Ureter (tissue), 1 donor: ENCODE data around the gene ABHD4. TPM values are rescaled to one million over a fixed set of nuclear protein-coding genes. Genes with fewer than 3 reads are reported as not detected.
"Not testable (repeated sequence)": the region's sequence is repeated elsewhere in the genome, so short reads cannot be mapped to it uniquely, and the experiment has no call there.

Experiments
- DNase-seq: peaks from one replicate; pipeline ENCODE4 v3.0.0-alpha.2; 2020; ENCODE audit warnings: low spot score
- total RNA-seq: library from RNA; stranded (reverse); gene quantifications from one replicate; pipeline ENCODE4 v1.2.4, GENCODE V29; 2023
- donor health status: DM: yes; HTN: yes; CAD: no.

ABHD4 gene
- total RNA-seq, 1 donor from 2014 or later: 33.7 TPM

DNA sequence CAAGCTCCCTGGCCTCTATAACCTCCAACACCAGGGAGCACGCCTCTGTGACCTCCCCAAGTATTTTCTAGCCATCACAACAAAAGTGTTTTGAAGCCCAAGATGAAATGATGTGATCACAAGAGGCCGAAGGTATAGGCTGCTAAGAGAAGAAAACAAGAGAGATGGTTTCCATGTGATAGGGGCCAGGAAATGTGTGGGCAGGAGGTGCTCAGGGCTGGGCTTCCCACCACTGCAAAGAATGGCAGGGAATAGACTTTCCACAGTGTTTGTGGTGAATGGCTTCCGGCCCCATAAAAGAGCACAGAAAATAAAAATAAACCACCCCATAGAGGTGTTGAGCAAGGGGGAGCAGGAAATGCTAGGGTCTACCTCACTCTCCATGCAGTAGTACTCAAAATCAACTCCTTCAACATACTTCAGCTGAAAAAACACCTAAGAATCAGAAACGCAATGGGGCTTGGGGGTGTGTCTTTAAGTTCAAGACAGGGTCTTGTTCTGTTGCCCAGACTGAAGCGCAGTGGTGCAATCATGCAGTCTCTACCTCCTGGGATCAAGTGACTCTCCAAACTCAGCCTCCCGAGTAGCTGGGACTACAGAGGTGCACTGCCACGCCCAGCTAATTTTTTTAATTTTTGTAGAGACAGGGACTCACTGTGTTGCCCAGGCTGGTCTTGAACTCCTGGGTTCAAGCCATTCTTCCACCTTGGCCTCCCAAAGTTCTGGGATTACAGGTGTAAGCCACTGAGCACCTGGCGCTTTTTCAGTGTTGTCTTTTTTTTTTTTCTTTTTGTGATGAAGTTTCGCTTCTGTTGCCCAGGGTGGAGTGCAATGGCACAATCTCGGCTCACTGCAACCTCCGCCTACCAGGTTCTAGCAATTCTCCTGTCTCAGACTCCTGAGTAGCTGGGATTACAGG lies 36.2 kb upstream of the ABHD4 start:
- no peak for DNase-seq

GRCh38 chr14:22563987-22564386 lies 34.1 kb upstream of the ABHD4 start:
- DNase-seq: no peak

GRCh38 chr14:22564463-22564862 lies 33.6 kb upstream of the ABHD4 start:
- no peak for DNase-seq

DNA sequence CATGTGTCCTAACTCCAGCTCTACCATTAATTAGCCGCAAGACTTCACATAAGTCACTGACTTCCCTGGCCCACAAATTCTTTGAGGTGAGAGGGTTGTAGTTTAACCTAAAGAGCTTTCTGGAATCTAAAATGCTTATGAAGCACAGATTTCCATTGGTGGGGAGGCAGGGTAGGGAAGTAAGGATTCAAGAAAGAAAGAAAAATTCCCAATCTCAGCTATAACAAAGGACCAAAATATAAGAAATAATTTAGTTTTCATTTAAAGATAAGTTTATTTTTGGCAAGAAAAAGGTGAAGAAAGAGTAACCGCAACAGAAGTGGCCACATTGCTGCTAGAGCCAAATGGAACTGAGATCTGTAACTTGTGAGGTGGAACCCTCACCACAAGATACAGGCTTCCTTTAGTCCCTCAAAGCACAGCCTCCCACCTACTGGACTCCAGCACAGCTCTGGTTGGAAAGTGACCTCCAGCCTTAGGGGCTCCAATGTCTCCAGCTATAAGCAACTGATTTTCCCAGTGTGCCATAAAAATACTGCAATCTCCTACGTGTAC lies 32.6 kb upstream of the ABHD4 start:
- DNase-seq: no peak

GRCh38 chr14:22566266-22566665 lies 31.8 kb upstream of the ABHD4 start:
- not testable (repeated sequence) for DNase-seq

- no peak for DNase-seq
Observed at GRCh38 chr14:22566845-22567244, 31.3 kb upstream of the ABHD4 start.

DNA sequence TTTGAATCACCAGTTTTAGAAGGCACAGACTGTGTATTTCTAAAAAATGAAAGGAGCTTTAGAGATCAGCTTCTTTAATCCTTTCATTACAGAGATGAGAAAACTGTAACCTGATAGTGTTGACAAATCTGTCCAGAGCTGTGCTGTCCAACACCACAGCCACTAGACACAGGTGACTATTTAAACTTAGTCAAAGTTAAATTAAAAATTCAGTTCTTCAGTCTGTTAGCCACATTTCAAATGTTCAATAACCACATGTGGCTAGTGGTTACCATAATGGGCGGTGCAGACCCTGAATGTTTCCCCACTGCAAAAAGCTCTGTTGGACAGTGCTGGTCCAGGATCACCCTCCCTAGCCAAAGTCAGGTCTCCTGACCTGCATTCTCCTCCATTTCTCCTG lies 30.7 kb upstream of the ABHD4 start:
- DNase-seq: no peak

DNA sequence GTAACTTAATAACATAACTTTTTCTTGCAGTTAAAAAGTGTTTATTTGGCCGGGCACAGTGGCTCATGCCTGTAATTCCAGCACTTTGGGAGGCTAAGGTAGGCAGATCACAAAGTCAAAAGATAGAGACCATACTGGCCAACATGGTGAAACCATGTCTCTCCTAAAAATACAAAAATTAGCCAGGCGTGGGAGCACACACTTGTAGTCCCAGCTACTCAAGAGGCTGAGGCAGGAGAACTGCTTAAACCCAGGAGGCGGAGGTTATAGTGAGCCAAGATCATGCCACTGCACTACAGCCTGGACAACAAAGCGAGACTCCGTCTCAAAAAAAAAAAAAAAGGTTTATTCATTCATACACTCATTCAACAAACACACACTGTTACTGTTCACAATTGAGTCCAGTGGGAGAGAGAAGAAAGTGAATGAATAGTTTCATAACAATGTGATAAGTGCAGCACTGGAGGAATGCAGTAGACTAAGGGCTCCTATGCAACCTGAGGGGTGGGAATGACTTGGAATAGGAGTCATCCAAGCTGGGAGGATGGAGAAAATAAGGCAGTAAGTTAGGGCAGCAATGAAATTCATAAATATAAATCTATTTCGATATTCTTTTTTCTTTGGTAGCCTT lies 28.9 kb upstream of the ABHD4 start:
- no peak for DNase-seq

DNA sequence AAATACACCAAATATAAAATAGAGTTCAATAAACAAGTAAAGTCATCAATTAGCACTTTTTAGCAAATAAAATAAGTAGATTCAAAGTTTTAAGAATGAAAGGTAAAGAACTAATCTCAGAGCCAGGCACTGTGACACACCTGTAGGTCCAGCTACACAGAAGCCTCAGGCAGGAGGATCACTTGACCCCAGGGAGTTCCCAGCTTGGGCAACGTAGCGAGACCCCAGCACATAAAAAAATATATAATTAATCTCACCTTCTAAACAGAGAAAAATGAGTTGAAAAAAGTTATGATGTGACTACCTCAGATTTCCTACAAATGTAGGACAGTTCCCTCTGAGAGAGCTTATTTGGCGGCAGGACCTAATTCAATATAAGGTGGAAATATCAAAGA lies 28.4 kb upstream of the ABHD4 start:
- no peak for DNase-seq

- DNase-seq: peak; percentile 86
Observed at GRCh38 chr14:22570132-22570949, 27.8 kb upstream of the ABHD4 start.

DNA sequence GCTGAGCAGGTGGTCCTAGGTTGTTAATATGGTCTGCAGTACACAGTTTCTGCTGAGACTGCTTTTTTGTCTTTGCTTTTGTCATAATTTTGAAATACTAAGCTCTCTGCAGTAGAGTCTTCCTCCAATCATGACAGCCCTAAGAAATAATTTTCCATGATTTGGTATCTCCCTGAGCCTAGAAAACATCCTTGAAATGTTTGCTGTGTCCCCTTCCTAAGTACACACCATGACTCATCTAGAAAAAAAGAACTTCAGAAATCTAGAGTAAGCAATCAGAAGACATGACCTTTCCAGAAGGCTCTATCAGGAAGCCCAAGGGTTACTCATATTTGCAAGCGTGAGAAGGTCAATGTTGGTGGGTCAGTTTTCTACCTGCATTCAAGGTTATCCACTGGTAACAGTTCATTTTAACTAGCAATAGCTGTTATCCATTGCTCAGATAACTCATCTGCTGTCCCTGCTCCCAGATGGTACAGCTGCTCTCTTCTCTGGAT lies 25.5 kb upstream of the ABHD4 start:
- no peak for DNase-seq

GRCh38 chr14:22573804-22574203 lies 24.3 kb upstream of the ABHD4 start:
- no peak for DNase-seq

DNA sequence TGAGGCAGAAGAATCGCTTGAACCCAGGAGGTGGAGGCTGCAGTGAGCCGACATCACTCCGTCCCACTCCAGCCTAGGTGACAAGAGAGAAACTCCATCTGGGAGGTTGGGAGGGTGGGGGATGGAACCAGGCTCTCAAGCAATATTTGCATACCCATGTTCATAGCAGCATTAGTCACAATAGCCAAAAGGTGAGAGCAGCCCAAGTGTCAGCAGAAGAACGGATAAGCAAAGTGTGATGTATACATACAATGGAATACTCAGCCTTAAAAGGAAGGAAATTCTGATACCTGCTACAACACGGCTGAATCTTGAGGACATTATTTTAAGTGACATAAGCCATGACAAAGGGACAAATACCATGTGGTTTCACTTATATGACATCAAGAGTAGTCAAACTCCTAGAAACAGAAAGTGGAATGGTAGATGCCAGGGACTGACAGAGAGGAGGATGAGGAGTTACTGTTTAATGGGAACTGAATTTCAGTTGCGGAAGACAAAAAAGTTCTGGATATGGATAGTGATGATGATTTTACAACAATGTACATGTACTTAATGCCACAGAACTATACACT lies 20.7 kb upstream of the ABHD4 start:
- DNase-seq: no peak

GRCh38 chr14:22579236-22579635 lies 18.9 kb upstream of the ABHD4 start:
- DNase-seq: no peak

DNA sequence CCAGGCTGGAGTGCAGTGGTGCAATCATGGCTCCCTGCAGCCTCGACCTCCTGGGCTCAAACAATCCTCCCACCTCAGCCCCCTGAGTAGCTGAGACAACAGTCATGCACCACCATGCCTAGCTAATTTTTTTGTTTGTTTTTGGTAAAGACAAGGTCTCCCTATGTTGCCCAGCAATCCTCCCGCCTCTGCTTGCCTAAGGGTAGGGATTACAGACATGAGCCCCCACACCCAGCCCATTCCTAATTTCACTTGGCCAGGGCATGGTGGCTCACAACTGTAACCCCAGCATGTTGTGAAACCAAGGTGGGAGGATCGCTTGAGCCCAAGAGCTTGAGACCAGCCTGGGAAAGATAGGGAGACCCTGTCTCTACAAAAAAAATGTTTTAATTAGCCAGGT lies 18.2 kb upstream of the ABHD4 start:
- no peak for DNase-seq

- DNase-seq: no peak
Observed at GRCh38 chr14:22580625-22581024, 17.5 kb upstream of the ABHD4 start.

DNA sequence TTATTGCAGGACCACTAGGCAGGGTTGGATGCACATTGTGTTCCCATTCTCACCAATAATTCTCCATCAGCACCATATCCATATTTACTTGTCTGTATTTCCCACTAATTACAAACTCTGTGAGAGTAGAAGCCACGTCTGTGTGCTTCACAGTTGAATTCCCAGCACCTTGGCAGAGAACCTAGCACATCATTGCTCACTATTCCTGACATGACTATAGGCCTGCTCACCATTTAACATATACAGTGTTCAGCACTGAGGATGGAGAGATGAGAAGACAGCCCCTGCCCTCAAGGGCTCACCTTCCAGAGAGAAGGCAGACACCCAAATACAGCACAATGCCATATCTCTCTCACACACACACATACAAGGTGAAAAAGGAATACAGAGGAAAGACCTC lies 14.1 kb upstream of the ABHD4 start:
- no peak for DNase-seq

DNA sequence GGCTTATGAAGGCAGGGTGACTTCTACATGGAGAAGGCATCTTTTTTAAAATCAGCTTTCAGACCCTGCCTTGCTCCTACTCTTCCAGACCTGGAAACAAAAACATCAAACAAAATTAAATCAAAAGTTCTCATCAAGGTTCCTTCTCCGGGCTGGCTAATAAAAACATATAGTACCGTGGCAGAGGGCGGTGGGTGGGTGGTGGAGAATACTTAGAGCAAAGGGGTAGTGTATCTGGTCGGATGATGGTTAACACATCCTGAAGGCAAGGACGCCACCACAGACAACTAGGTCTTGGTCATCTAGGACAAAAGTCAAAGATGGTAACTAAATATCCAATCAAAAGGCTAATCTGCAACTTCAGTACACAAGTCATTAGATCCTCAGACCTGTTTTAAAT lies 10.9 kb upstream of the ABHD4 start:
- no peak for DNase-seq

GRCh38 chr14:22587677-22588422 lies 10.2 kb upstream of the ABHD4 start:
- DNase-seq: not testable (repeated sequence)

- no peak for DNase-seq
Observed at GRCh38 chr14:22588526-22589095, 9.5 kb upstream of the ABHD4 start.
